Hepatocyte (in vitro differentiated cells): ENCODE data around the gene DISP2.

Source experiments
- CTCF ChIP-seq: fragments of 200-600 bp; sonication (generic); IDR thresholded peaks from 2 replicates; pipeline ENCODE4 v1.5.1; 2016; ENCODE audit warnings: antibody characterized with exemption, mild to moderate bottlenecking; ENCODE audit not compliant: poor library complexity
- EZH2phosphoT487 ChIP-seq: fragments of 200-600 bp; sonication (generic); IDR thresholded peaks from one replicate; pipeline ENCODE4 v1.6.1; 2018; ENCODE audit warnings: antibody characterized with exemption, mild to moderate bottlenecking, low read depth, moderate library complexity; ENCODE audit not compliant: unreplicated experiment, severe bottlenecking

- TF ChIP-seq CTCF (no peak), EZH2phosphoT487 (no peak)
Measured at GRCh38 chr15:40379374-40379773, 21.4 kb downstream of the DISP2 start.
